MM.1S (cell line): ENCODE results near the gene FKBP15.

Experiments
- DNase-seq: peaks from one replicate; pipeline ENCODE4 v3.0.0-alpha.2; 2015
- H2AFZ ChIP-seq: fragments of 300-600 bp; sonication (generic); 2 replicates; pipeline ENCODE4 v1.6.0; 2016; ENCODE audit warnings: antibody characterized with exemption, low read length
- H3F3A ChIP-seq: fragments of 300-600 bp; sonication (generic); 2 replicates; pipeline ENCODE4 v1.6.1; 2016; ENCODE audit warnings: mild to moderate bottlenecking, antibody characterized with exemption, low read length, moderate library complexity, mixed read lengths; ENCODE audit not compliant: insufficient read depth
- H3K27ac ChIP-seq: fragments of 300-600 bp; sonication (generic); 2 replicates; pipeline ENCODE4 v1.5.1; 2016; ENCODE audit warnings: mild to moderate bottlenecking, low read length
- H3K27me3 ChIP-seq: fragments of 300-600 bp; sonication (generic); replicated peaks from 2 replicates; pipeline ENCODE4 v1.6.0; 2016; ENCODE audit warnings: low read length; ENCODE audit not compliant: insufficient read depth
- H3K36me3 ChIP-seq: fragments of 300-600 bp; sonication (generic); replicated peaks from 2 replicates; pipeline ENCODE4 v1.6.1; 2016; ENCODE audit warnings: mild to moderate bottlenecking, low read length, mixed read lengths; ENCODE audit not compliant: insufficient read depth
- H3K4me1 ChIP-seq: fragments of 300-600 bp; sonication (generic); 2 replicates; pipeline ENCODE4 v1.6.1; 2016; ENCODE audit warnings: low read length, mixed read lengths
- H3K4me2 ChIP-seq: fragments of 300-600 bp; sonication (generic); 2 replicates; pipeline ENCODE4 v1.6.0; 2016; ENCODE audit warnings: low read depth, low read length
- H3K4me3 ChIP-seq: fragments of 300-600 bp; sonication (generic); 2 replicates; pipeline ENCODE4 v1.5.1; 2016; ENCODE audit warnings: low read length, mixed read lengths
- H3K79me2 ChIP-seq: fragments of 300-600 bp; sonication (generic); 2 replicates; pipeline ENCODE4 v1.6.1; 2016; ENCODE audit warnings: mixed run types, low read length, mixed read lengths
- H3K9ac ChIP-seq: fragments of 300-600 bp; sonication (generic); 2 replicates; pipeline ENCODE4 v1.6.1; 2016; ENCODE audit warnings: low read length, mixed read lengths
- H3K9me2 ChIP-seq: fragments of 300-600 bp; sonication (generic); replicated peaks from 2 replicates; pipeline ENCODE4 v1.6.1; 2016; ENCODE audit warnings: mild to moderate bottlenecking, low read length, mixed read lengths; ENCODE audit not compliant: insufficient read depth
- H3K9me3 ChIP-seq: fragments of 300-600 bp; sonication (generic); replicated peaks from 2 replicates; pipeline ENCODE4 v1.6.1; 2016; ENCODE audit warnings: mild to moderate bottlenecking, low read length, mixed read lengths; ENCODE audit not compliant: insufficient read depth
- H4K20me1 ChIP-seq: fragments of 300-600 bp; sonication (generic); 2 replicates; pipeline ENCODE4 v1.6.1; 2016; ENCODE audit warnings: mild to moderate bottlenecking, low read length, moderate library complexity, mixed read lengths; ENCODE audit not compliant: insufficient read depth
- CTCF ChIP-seq: fragments of 300-600 bp; sonication (generic); IDR thresholded peaks from 2 replicates; pipeline ENCODE4 v1.5.1; 2016; ENCODE audit warnings: antibody characterized with exemption, low read length, mixed read lengths
- EZH2 ChIP-seq: fragments of 300-600 bp; sonication (generic); optimal IDR thresholded peaks from 2 replicates; pipeline ENCODE3; 2017; ENCODE audit warnings: low read depth, mild to moderate bottlenecking, antibody characterized with exemption, low read length, mixed read lengths
- EZH2phosphoT487 ChIP-seq: fragments of 300-600 bp; sonication (generic); IDR thresholded peaks from 2 replicates; pipeline ENCODE4 v1.6.1; 2018; ENCODE audit warnings: antibody characterized with exemption, low read length

Gene FKBP15

GRCh38 chr9:113222482-113222841 is 1.4 kb upstream of the FKBP15 start:
- H4K20me1 ChIP-seq = no peaks in the 10 kb centered on the region
- H3K4me2 ChIP-seq = peak overlapping the region; percentile 90; the same call in 1 of the 2 replicates
- peaks cover 30% of the 10 kb centered on the region for H3K4me1 ChIP-seq
- H3F3A ChIP-seq = peaks cover 17% of the 10 kb centered on the region
- TF ChIP-seq CTCF (no peak), EZH2phosphoT487 (no peak), EZH2 (no peak)
- no peak overlapping the region for H3K27ac ChIP-seq
- H3K36me3 ChIP-seq = no peaks in the 10 kb centered on the region
- H3K79me2 ChIP-seq = peaks cover 47% of the 10 kb centered on the region
- H2AFZ ChIP-seq = no peak overlapping the region
- H3K9me2 ChIP-seq = no peaks in the 10 kb centered on the region
- no peaks in the 10 kb centered on the region for H3K9me3 ChIP-seq
- DNase-seq = no peak
- H3K4me3 ChIP-seq = peak overlapping the region; percentile 94; the same call in 1 of the 2 replicates
- no peak overlapping the region for H3K9ac ChIP-seq
- H3K27me3 ChIP-seq = no peaks in the 10 kb centered on the region

- H4K20me1 ChIP-seq = no peaks in the 10 kb centered on the region
- no peak for DNase-seq
- H3K4me1 ChIP-seq = peaks cover 30% of the 10 kb centered on the region
- peak overlapping the region; percentile 93 for H2AFZ ChIP-seq
- peak overlapping the region; percentile 90 for H3K4me2 ChIP-seq
- H3K79me2 ChIP-seq = peaks cover 50% of the 10 kb centered on the region
- no peaks in the 10 kb centered on the region for H3K27me3 ChIP-seq
- H3K9me2 ChIP-seq = no peaks in the 10 kb centered on the region
- H3K36me3 ChIP-seq = no peaks in the 10 kb centered on the region
- H3F3A ChIP-seq = peaks cover 17% of the 10 kb centered on the region
- H3K9ac ChIP-seq = peak overlapping the region; percentile 78
- TF ChIP-seq EZH2phosphoT487 = no peak
- TF ChIP-seq EZH2 = no peak
- no peak for TF ChIP-seq CTCF
- peak overlapping the region; percentile 94 for H3K4me3 ChIP-seq
- no peak overlapping the region for H3K27ac ChIP-seq
- no peaks in the 10 kb centered on the region for H3K9me3 ChIP-seq
Measured at GRCh38 chr9:113221800-113222481, 864 bp upstream of the FKBP15 start.

- H3K4me1 ChIP-seq = peaks cover 30% of the 10 kb centered on the region
- peak overlapping the region; percentile 62 for H2AFZ ChIP-seq
- peaks cover 17% of the 10 kb centered on the region for H3F3A ChIP-seq
- no peaks in the 10 kb centered on the region for H3K36me3 ChIP-seq
- peaks cover 63% of the 10 kb centered on the region for H3K79me2 ChIP-seq
- H3K9me3 ChIP-seq = no peaks in the 10 kb centered on the region
- no peak for TF ChIP-seq EZH2
- H3K27ac ChIP-seq = peak overlapping the region; percentile 57; the same call in 1 of the 2 replicates
- no peaks in the 10 kb centered on the region for H4K20me1 ChIP-seq
- H3K27me3 ChIP-seq = no peaks in the 10 kb centered on the region
- DNase-seq = peak; percentile 24
- peak overlapping the region; percentile 78 for H3K4me3 ChIP-seq
- H3K9me2 ChIP-seq = no peaks in the 10 kb centered on the region
- peak overlapping the region; percentile 74 for H3K9ac ChIP-seq
- peak overlapping the region; percentile 88 for H3K4me2 ChIP-seq
Measured at GRCh38 chr9:113220467-113221002, 542 bp downstream of the FKBP15 start.

GRCh38 chr9:113219969-113220368 is 1.1 kb downstream of the FKBP15 start:
- Histone ChIP-seq H3K27ac (peak overlapping the region; percentile 57; the same call in 1 of the 2 replicates), H2AFZ (no peak overlapping the region), H4K20me1 (no peaks in the 10 kb centered on the region), H3K27me3 (no peaks in the 10 kb centered on the region), H3K4me2 (peak overlapping the region; percentile 88), H3K9ac (peak overlapping the region; percentile 74; the same call in 1 of the 2 replicates), H3K4me1 (peaks cover 30% of the 10 kb centered on the region), H3K4me3 (peak overlapping the region; percentile 78), H3K36me3 (no peaks in the 10 kb centered on the region), H3K9me3 (no peaks in the 10 kb centered on the region), H3K9me2 (no peaks in the 10 kb centered on the region), H3K79me2 (peaks cover 66% of the 10 kb centered on the region), H3F3A (peaks cover 17% of the 10 kb centered on the region)
- peak; percentile 55 for DNase-seq
- TF ChIP-seq EZH2phosphoT487 (no peak), CTCF (no peak), EZH2 (no peak)
